Skeletal muscle satellite cell (primary cell): ENCODE results near the gene MN1.

Source experiments
- H3K27me3 ChIP-seq: 2 replicates; pipeline ENCODE4 v1.7.0; 2013; ENCODE audit warnings: low read length; ENCODE audit not compliant: control insufficient read depth, insufficient read depth
- H3K36me3 ChIP-seq: 2 replicates; pipeline ENCODE4 v1.7.0; 2013; ENCODE audit warnings: mild to moderate bottlenecking, control low read depth, low read length; ENCODE audit not compliant: insufficient read depth
- H3K4me1 ChIP-seq: 2 replicates; pipeline ENCODE4 v1.7.0; 2013; ENCODE audit warnings: low read length; ENCODE audit not compliant: control insufficient read depth, insufficient read depth
- H3K4me2 ChIP-seq: 2 replicates; pipeline ENCODE4 v1.7.0; 2013; ENCODE audit warnings: mild to moderate bottlenecking, low read length
- H3K4me3 ChIP-seq: 2 replicates; pipeline ENCODE4 v1.7.0; 2013; ENCODE audit warnings: low read length
- H3K9ac ChIP-seq: 2 replicates; pipeline ENCODE4 v1.7.0; 2013; ENCODE audit warnings: mild to moderate bottlenecking, low read depth, low read length, moderate library complexity
- H3K9me3 ChIP-seq: replicated peaks from 2 replicates; pipeline ENCODE4 v1.7.0; 2013; ENCODE audit warnings: mild to moderate bottlenecking, control low read depth, low read length

MN1 gene

GRCh38 chr22:27737521-27737920 is 64.0 kb downstream of the MN1 start:
- Histone ChIP-seq H3K9ac (no peak overlapping the region), H3K36me3 (no peaks in the 10 kb centered on the region), H3K4me3 (no peak overlapping the region), H3K4me1 (no peaks in the 10 kb centered on the region), H3K9me3 (no peaks in the 10 kb centered on the region), H3K27me3 (peaks cover 33% of the 10 kb centered on the region), H3K4me2 (no peak overlapping the region)

GRCh38 chr22:27734066-27734465 is 67.5 kb downstream of the MN1 start:
- H3K4me3 ChIP-seq: no peak overlapping the region
- no peaks in the 10 kb centered on the region for H3K36me3 ChIP-seq
- H3K9ac ChIP-seq: no peak overlapping the region
- H3K4me2 ChIP-seq: no peak overlapping the region
- H3K4me1 ChIP-seq: no peaks in the 10 kb centered on the region
- peaks cover 52% of the 10 kb centered on the region for H3K27me3 ChIP-seq
- no peaks in the 10 kb centered on the region for H3K9me3 ChIP-seq

- no peaks in the 10 kb centered on the region for H3K36me3 ChIP-seq
- peaks cover 51% of the 10 kb centered on the region for H3K27me3 ChIP-seq
- H3K4me1 ChIP-seq: no peaks in the 10 kb centered on the region
- no peak overlapping the region for H3K9ac ChIP-seq
- H3K9me3 ChIP-seq: no peaks in the 10 kb centered on the region
- no peak overlapping the region for H3K4me2 ChIP-seq
- no peak overlapping the region for H3K4me3 ChIP-seq
Measured at GRCh38 chr22:27732841-27733240, 68.7 kb downstream of the MN1 start.

- Histone ChIP-seq H3K9ac (no peak overlapping the region), H3K4me2 (no peak overlapping the region), H3K36me3 (no peaks in the 10 kb centered on the region), H3K4me1 (no peaks in the 10 kb centered on the region), H3K4me3 (no peak overlapping the region), H3K27me3 (peaks cover 48% of the 10 kb centered on the region), H3K9me3 (no peaks in the 10 kb centered on the region)
Measured at GRCh38 chr22:27732391-27732790, 69.2 kb downstream of the MN1 start.

- no peaks in the 10 kb centered on the region for H3K36me3 ChIP-seq
- H3K27me3 ChIP-seq: peaks cover 47% of the 10 kb centered on the region
- no peak overlapping the region for H3K4me2 ChIP-seq
- H3K4me1 ChIP-seq: peaks cover 7% of the 10 kb centered on the region
- no peak overlapping the region for H3K9ac ChIP-seq
- no peaks in the 10 kb centered on the region for H3K9me3 ChIP-seq
- no peak overlapping the region for H3K4me3 ChIP-seq
Measured at GRCh38 chr22:27731621-27732020, 69.9 kb downstream of the MN1 start.

GRCh38 chr22:27730641-27731433 is 70.7 kb downstream of the MN1 start:
- Histone ChIP-seq H3K4me1 (peaks cover 12% of the 10 kb centered on the region), H3K4me2 (no peak overlapping the region), H3K9me3 (no peaks in the 10 kb centered on the region), H3K4me3 (no peak overlapping the region), H3K27me3 (peaks cover 39% of the 10 kb centered on the region), H3K36me3 (no peaks in the 10 kb centered on the region), H3K9ac (no peak overlapping the region)

- Histone ChIP-seq H3K9me3 (no peaks in the 10 kb centered on the region), H3K9ac (no peak overlapping the region), H3K4me2 (no peak overlapping the region), H3K36me3 (no peaks in the 10 kb centered on the region), H3K4me3 (no peak overlapping the region), H3K27me3 (peaks cover 34% of the 10 kb centered on the region), H3K4me1 (peaks cover 12% of the 10 kb centered on the region)
Measured at GRCh38 chr22:27729246-27729645, 72.3 kb downstream of the MN1 start.

- peaks cover 26% of the 10 kb centered on the region for H3K27me3 ChIP-seq
- no peaks in the 10 kb centered on the region for H3K36me3 ChIP-seq
- H3K4me1 ChIP-seq: peaks cover 12% of the 10 kb centered on the region
- H3K4me2 ChIP-seq: no peak overlapping the region
- no peak overlapping the region for H3K9ac ChIP-seq
- H3K4me3 ChIP-seq: no peak overlapping the region
- H3K9me3 ChIP-seq: no peaks in the 10 kb centered on the region
Measured at GRCh38 chr22:27727673-27728451, 73.7 kb downstream of the MN1 start.

- peaks cover 17% of the 10 kb centered on the region for H3K27me3 ChIP-seq
- peak overlapping the region; percentile 10 for H3K4me2 ChIP-seq
- H3K9me3 ChIP-seq: no peaks in the 10 kb centered on the region
- H3K36me3 ChIP-seq: no peaks in the 10 kb centered on the region
- no peak overlapping the region for H3K4me3 ChIP-seq
- H3K4me1 ChIP-seq: peaks cover 12% of the 10 kb centered on the region
- H3K9ac ChIP-seq: no peak overlapping the region
Measured at GRCh38 chr22:27726686-27727449, 74.7 kb downstream of the MN1 start.

- Histone ChIP-seq H3K9ac (no peak overlapping the region), H3K4me1 (peaks cover 12% of the 10 kb centered on the region), H3K4me2 (peak overlapping the region; percentile 10), H3K36me3 (no peaks in the 10 kb centered on the region), H3K27me3 (peaks cover 12% of the 10 kb centered on the region), H3K9me3 (no peaks in the 10 kb centered on the region), H3K4me3 (no peak overlapping the region)
Measured at GRCh38 chr22:27726331-27726685, 75.2 kb downstream of the MN1 start.

- Histone ChIP-seq H3K9me3 (no peaks in the 10 kb centered on the region), H3K27me3 (peaks cover 5% of the 10 kb centered on the region), H3K4me1 (peaks cover 12% of the 10 kb centered on the region), H3K4me3 (no peak overlapping the region), H3K4me2 (no peak overlapping the region), H3K36me3 (no peaks in the 10 kb centered on the region), H3K9ac (no peak overlapping the region)
Measured at GRCh38 chr22:27725661-27726060, 75.9 kb downstream of the MN1 start.
